Measurements from ENCODE around the gene ECEL1. TPM values are rescaled to one million over a fixed set of nuclear protein-coding genes. Genes with fewer than 3 reads are reported as not detected.
"Not testable (repeated sequence)": the region's sequence is repeated elsewhere in the genome, so short reads cannot be mapped to it uniquely, and the experiment has no call there.

Gene ECEL1
- total RNA-seq, 4 donors from 2014 or later, result 0.68 to 0.83 TPM; not detected in 2

- no peak for TF ChIP-seq EP300 (IDR thresholded peaks at IDR 0.05)
- TF ChIP-seq CTCF (IDR thresholded peaks at IDR 0.05), result no peak
- TF ChIP-seq POLR2AphosphoS5 (IDR thresholded peaks at IDR 0.05), result no peak
- no peak for TF ChIP-seq POLR2A (IDR thresholded peaks at IDR 0.05)
- WGBS, result 73% methylated on average over 6 of the region's 10 CpGs
- H3K36me3 ChIP-seq, result no peaks in the 10 kb centered on the region
- no peak for DNase-seq (ENCODE audit: low spot score in 2 of 2)
- peaks cover 10% of the 10 kb centered on the region for H3K27me3 ChIP-seq
- no peak overlapping the region for H3K4me3 ChIP-seq
- H3K27ac ChIP-seq, result no peak overlapping the region
- H3K9me3 ChIP-seq, result no peaks in the 10 kb centered on the region
- no peaks in the 10 kb centered on the region for H3K4me1 ChIP-seq
Observed at GRCh38 chr2:232448304-232448690, 39.3 kb downstream of the ECEL1 start.

GRCh38 chr2:232447638-232448303, 39.9 kb downstream of the ECEL1 start:
- H3K27ac ChIP-seq, result no peak overlapping the region
- TF ChIP-seq EP300 (IDR thresholded peaks at IDR 0.05) (no peak), POLR2A (IDR thresholded peaks at IDR 0.05) (no peak), POLR2AphosphoS5 (IDR thresholded peaks at IDR 0.05) (no peak), CTCF (IDR thresholded peaks at IDR 0.05) (no peak)
- H3K9me3 ChIP-seq, result no peaks in the 10 kb centered on the region
- H3K4me3 ChIP-seq, result no peak overlapping the region
- peaks cover 10% of the 10 kb centered on the region for H3K27me3 ChIP-seq
- no peaks in the 10 kb centered on the region for H3K36me3 ChIP-seq
- peak in 1 of 2 donors; percentile 70 for DNase-seq (ENCODE audit: low spot score in 2 of 2)
- 90% methylated on average over 6 of the region's 18 CpGs for WGBS
- H3K4me1 ChIP-seq, result no peaks in the 10 kb centered on the region

DNA sequence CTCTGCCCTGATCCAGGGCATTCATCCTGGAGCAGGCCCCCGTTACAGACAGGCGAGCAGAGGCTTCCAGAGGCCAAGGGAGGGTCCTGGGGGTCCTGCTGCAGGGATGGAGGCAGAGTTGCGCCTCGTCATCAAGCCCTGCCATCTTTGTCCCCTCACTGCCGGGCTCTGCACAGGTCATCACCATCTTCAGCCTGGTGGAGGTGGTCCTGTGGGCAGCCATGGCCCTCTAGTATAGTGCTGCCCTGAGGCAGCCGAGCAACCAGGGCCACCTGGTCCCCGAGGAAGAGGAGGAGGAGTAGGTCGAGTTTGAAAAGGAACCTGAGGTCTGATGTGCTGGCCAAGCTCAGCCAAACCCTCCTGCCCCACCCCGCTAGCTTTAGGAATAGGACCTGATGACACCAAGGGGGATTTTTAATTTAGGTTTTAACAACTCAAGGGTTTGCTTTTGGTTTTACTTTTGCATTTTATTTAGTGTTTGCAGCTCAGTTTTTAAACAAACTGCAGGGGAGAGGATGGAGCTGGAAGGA, 40.5 kb downstream of the ECEL1 start:
- DNase-seq (ENCODE audit: low spot score in 2 of 2), result peak in 1 of 2 donors; percentile 53
- WGBS, result 72% methylated on average over 7 of the region's 9 CpGs
- no peak overlapping the region for H3K4me3 ChIP-seq
- no peaks in the 10 kb centered on the region for H3K36me3 ChIP-seq
- no peaks in the 10 kb centered on the region for H3K4me1 ChIP-seq
- H3K27ac ChIP-seq, result no peak overlapping the region
- peaks cover 10% of the 10 kb centered on the region for H3K27me3 ChIP-seq
- TF ChIP-seq EP300 (IDR thresholded peaks at IDR 0.05) (no peak), POLR2A (IDR thresholded peaks at IDR 0.05) (no peak), CTCF (IDR thresholded peaks at IDR 0.05) (no peak), POLR2AphosphoS5 (IDR thresholded peaks at IDR 0.05) (no peak)
- no peaks in the 10 kb centered on the region for H3K9me3 ChIP-seq

GRCh38 chr2:232446266-232446777, 41.3 kb downstream of the ECEL1 start:
- peak in 1 of 2 donors; percentile 59 for DNase-seq (ENCODE audit: low spot score in 2 of 2)
- WGBS, result 100% methylated on average over 1 of the region's 9 CpGs
- H3K4me1 ChIP-seq, H3K36me3 ChIP-seq, H3K27ac ChIP-seq, H3K4me3 ChIP-seq, H3K9me3 ChIP-seq: not testable (repeated sequence)
- peak in 1 of 2 donors; percentile 25 for TF ChIP-seq CTCF (IDR thresholded peaks at IDR 0.05)
- peaks cover 10% of the 10 kb centered on the region for H3K27me3 ChIP-seq

DNA sequence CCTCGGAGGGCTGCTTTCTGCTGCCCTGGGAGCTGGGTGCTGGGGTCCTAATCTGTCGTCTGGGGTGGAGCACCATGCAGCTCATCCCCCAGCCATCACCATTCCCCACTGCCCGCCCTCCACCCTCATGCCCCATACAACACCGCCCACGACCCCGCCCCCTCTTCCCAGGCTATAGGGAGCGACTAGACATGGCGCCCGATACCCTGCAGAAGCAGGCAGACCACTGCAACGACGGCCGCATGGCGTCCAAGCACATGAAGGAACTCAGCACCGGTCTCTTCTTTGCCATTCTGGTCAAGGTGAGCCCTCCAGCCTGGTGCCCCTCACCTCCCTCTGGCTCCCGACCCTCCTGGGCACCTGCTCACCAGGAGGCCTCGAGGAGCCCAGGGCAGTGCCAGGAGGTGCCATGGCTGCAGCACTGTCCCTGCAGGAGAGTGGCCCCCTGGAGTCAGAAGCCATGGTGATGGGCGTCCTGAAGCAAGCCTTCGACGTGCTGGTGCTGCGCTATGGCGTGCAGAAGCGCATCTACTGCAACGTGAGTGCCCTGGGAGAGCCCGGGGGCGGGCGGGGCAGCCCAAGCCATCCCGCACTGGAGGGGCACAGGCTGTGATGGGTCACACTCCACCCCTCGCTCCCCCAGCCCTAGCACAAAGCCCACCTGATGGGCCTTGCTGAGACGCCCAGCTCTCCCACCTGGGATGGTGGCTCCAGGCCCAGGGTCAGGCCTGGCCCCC, 42.3 kb downstream of the ECEL1 start:
- H3K9me3 ChIP-seq, H3K27ac ChIP-seq, H3K36me3 ChIP-seq, H3K4me1 ChIP-seq, H3K4me3 ChIP-seq: not testable (repeated sequence)
- 75% methylated on average over 11 of the region's 29 CpGs for WGBS
- peak in 1 of 2 donors; percentile 67 for DNase-seq (ENCODE audit: low spot score in 2 of 2)
- H3K27me3 ChIP-seq, result peaks cover 10% of the 10 kb centered on the region
